ENCODE measurements around the gene ASIC4. TPM values are rescaled to one million over a fixed set of nuclear protein-coding genes. Genes with fewer than 3 reads are reported as not detected.

ASIC4 gene
- total and polyA plus RNA-seq, 9 of the 15 experiments (the other 6 are each of a cell fraction or from before 2014, with no cell fraction given) = 0.07 to 19.2 (median 4.8) TPM

DNA sequence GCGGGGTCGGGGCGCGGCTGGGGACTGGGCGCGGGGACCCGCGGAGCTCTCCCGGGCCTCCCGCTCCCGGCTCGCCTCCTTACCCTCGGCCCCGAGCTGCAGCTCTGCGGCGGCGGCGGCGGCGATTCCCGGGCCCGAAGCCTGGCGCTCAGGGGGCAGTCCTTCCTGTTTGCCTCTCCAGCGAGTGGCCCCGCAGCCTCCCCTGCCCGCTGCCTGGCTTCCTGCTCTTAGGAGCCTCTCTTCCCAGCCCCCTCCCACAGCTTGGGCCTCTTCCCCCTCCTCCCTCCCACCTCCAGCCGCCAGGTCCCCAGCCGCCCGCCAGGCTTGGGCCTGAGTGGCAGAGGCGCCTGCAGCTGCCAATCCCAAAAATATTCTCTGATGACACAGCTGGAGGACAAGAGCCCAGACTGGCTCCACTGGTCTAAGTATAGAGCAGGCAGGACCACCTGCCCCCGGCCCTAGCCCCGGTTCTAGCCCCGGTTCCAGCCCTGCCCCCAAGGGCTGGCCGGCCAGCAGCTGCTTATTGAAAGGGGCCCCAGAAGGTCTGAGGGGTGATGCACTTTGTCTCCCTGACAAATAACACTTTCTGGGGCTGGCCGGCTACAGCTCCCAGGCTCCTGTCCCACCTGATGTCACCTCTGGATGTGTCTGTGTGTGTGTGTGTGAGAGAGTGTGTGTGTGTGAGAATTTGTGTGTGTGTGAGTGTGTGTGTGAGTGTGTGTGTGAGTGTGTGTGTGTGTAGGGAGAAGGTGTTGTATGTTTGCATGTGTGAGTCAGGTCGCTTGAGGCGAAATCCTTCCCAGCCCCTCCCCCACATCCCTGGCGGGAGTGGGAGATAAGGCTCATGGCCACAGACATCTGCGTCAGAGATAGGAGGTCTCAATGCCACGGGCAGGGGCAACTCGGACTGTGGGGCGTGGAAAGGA is 57.3 kb downstream of the ASIC4 start, which contains the start of gene OBSL1 (continued):
- TF ChIP-seq NR2F6 (CRISPR knock-in tag; IDR thresholded peaks at IDR 0.05) = no peak
- peak; percentile 81; the same call in 1 of the 2 replicates for TF ChIP-seq EP400 (IDR thresholded peaks at IDR 0.05)
- TF ChIP-seq NRF1 (conservative IDR thresholded peaks at IDR 0.05 in 1 of 2, IDR thresholded peaks at IDR 0.05 in 1 of 2) = peak; percentile 12 to 30; a peak in 1 of 4 replicates
- TF ChIP-seq, protein P1, sequence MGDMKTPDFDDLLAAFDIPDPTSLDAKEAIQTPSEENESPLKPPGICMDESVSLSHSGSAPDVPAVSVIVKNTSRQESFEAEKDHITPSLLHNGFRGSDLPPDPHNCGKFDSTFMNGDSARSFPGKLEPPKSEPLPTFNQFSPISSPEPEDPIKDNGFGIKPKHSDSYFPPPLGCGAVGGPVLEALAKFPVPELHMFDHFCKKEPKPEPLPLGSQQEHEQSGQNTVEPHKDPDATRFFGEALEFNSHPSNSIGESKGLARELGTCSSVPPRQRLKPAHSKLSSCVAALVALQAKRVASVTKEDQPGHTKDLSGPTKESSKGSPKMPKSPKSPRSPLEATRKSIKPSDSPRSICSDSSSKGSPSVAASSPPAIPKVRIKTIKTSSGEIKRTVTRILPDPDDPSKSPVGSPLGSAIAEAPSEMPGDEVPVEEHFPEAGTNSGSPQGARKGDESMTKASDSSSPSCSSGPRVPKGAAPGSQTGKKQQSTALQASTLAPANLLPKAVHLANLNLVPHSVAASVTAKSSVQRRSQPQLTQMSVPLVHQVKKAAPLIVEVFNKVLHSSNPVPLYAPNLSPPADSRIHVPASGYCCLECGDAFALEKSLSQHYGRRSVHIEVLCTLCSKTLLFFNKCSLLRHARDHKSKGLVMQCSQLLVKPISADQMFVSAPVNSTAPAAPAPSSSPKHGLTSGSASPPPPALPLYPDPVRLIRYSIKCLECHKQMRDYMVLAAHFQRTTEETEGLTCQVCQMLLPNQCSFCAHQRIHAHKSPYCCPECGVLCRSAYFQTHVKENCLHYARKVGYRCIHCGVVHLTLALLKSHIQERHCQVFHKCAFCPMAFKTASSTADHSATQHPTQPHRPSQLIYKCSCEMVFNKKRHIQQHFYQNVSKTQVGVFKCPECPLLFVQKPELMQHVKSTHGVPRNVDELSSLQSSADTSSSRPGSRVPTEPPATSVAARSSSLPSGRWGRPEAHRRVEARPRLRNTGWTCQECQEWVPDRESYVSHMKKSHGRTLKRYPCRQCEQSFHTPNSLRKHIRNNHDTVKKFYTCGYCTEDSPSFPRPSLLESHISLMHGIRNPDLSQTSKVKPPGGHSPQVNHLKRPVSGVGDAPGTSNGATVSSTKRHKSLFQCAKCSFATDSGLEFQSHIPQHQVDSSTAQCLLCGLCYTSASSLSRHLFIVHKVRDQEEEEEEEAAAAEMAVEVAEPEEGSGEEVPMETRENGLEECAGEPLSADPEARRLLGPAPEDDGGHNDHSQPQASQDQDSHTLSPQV (IDR thresholded peaks at IDR 0.05) = peak; percentile 49
- TF ChIP-seq PHF20 (IDR thresholded peaks at IDR 0.05; ENCODE audit: partially characterized antibody) = peak; percentile 71
- TF ChIP-seq FOXJ2 (tag; IDR thresholded peaks at IDR 0.05) = peak; percentile 51; the same call in 1 of the 2 replicates
- 0 out of 4 replicates have a peak, but pooled peaks of 1 of the 2 experiments have one; percentile 4 for TF ChIP-seq NONO (IDR thresholded peaks at IDR 0.05; ENCODE audit: low read depth in 2 of 2, low read length in 1 of 2)
- no peak for TF ChIP-seq E2F3 (CRISPR knock-in tag; IDR thresholded peaks at IDR 0.05)
- TF ChIP-seq KAT7 (CRISPR knock-in tag; IDR thresholded peaks at IDR 0.05; ENCODE audit: borderline replicate concordance) = no peak
- no peak for TF ChIP-seq SRSF9 (IDR thresholded peaks at IDR 0.05; ENCODE audit: borderline replicate concordance, low read depth, low read length)
- no peak for TF ChIP-seq MAFK (IDR thresholded peaks at IDR 0.05; ENCODE audit: low read length)
- peak; percentile 68 for TF ChIP-seq POLR2A (conservative IDR thresholded peaks at IDR 0.05)
- TF ChIP-seq GABPA (tag; conservative IDR thresholded peaks at IDR 0.05; ENCODE audit: low read depth) = no peak
- TF ChIP-seq BHLHE40 (IDR thresholded peaks at IDR 0.05; ENCODE audit: low read length) = peak; percentile 54; the same call in 1 of the 2 replicates
- peak; percentile 86 for TF ChIP-seq HDAC3 (IDR thresholded peaks at IDR 0.05; ENCODE audit: borderline replicate concordance, partially characterized antibody)
- peak; percentile 67 for TF ChIP-seq TOE1 (IDR thresholded peaks at IDR 0.05; ENCODE audit: borderline replicate concordance)
- TF ChIP-seq TOE1 (CRISPR knock-in tag; IDR thresholded peaks at IDR 0.05; ENCODE audit: borderline replicate concordance, low read depth) = no peak
- no peak for TF ChIP-seq NFYB (IDR thresholded peaks at IDR 0.05; ENCODE audit: extremely low read depth, insufficient read length)
- 0 out of 2 replicates have a peak, but pooled peaks have one; percentile 47 for TF ChIP-seq CHD2 (IDR thresholded peaks at IDR 0.05; ENCODE audit: low read depth, low read length)
- TF ChIP-seq ZC3H8 (IDR thresholded peaks at IDR 0.05) = no peak
- peak; percentile 44 for TF ChIP-seq POLR2B (IDR thresholded peaks at IDR 0.05; ENCODE audit: low read depth, partially characterized antibody)
- no peak for TF ChIP-seq SNRNP70 (optimal IDR thresholded peaks at IDR 0.05; ENCODE audit: low read depth, low read length)
- TF ChIP-seq CTBP1 (IDR thresholded peaks at IDR 0.05; ENCODE audit: borderline replicate concordance) = peak; percentile 50; the same call in 1 of the 2 replicates
- TF ChIP-seq GATA2 (CRISPR knock-in tag; IDR thresholded peaks at IDR 0.05) = peak; percentile 92
- peak; percentile 41 for TF ChIP-seq TAF1 (IDR thresholded peaks at IDR 0.05; ENCODE audit: control insufficient read depth, extremely low read depth, insufficient read depth, low read length, severe bottlenecking)

All from K562 (cell line).